GM19035 (cell line): Measurements from ENCODE around the gene MDC1.
"Not testable (repeated sequence)": the region's sequence is repeated elsewhere in the genome, so short reads cannot be mapped to it uniquely, and the experiment has no call there.

Experiments
- ATAC-seq: cut with Tn5 transposase; IDR thresholded peaks from one replicate; pipeline ENCODE4 v1.9.1; 2021; ENCODE audit not compliant: unreplicated experiment

Gene MDC1

DNA sequence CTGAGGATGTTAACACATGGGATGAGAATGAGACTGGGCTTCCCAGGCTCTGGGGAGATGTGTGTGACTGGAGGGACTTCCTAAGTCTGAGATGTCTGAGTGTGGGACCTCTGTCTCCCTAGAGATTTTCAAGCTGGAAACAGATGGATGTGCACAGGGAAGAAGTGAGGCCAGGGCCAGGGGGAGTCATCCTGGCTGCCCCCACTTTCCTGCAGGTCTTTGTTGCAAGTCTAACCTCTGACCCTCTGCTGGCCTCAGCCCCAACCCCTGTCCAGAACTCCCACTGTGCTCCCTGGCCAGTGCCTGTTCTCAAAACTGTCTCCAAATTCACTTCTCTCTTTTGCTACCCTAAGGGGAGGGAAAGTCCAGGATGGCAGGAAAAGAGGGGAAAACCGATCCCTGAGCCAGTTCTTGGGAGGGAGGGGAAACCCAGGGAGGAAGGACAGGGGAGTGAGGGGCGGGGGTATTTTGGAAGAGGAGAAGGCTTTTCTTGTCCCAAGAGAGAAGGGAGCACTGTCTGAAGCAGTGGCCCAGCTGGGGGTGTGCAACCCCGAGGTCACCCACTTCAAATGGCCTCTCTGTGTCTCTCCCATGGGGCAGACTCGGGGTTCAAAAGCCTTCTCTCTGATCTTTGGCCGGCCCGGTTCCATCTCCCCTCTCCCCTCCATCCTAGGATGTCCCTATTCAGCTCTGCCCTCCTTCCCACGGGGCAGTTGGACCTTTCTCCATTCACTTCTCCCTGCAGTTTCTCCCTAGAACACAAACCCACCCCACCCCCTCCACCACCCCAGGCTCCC lies 33.7 kb downstream of the MDC1 start:
- ATAC-seq, result no peak

DNA sequence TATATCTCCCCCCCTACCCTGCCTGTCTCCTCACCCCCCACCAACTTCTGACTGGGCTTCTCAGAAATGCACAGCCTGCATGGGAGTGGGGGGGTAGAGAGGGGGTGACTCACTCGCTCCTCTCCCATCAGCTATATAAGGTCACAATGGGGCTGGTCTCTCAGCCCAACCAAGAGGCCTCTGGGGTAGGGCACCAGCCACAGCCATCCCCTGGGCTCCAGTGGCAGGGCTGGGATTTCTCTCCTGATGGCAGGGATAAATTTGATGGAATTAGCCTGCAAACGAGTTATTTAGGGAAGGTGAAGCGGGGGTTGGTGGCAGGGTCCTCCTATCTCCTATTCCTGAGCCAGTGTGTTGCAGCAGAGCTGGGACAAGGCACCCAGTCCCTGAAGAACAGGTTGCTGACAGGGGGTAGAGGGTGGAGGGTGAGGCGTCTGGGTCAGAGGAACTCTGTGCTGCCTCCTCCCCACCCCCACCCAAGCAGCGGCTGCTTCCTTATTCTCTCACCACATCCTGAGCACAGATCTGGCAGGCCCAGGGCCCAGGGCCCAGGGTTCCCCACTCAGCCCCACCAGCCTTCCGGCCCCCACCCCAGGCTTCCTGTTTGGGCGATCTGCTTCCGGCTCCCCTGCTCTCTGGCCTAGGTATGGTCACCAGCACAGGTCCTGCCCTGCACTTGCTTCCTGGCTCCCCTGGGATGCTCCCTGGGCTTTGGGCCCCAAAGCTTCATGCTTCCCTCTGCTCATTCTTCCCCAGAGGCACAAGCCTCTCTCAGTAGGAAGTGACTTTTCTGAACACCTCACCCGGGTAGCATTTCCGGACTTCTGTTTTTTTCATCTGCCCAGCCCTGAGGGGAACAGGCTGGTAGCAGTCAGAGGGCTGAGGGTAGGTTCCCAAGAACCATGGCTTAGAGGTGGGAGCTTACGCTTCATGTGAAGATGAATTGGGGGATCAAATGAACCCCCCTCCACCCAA lies 34.7 kb downstream of the MDC1 start:
- peak; percentile 51 for ATAC-seq

DNA sequence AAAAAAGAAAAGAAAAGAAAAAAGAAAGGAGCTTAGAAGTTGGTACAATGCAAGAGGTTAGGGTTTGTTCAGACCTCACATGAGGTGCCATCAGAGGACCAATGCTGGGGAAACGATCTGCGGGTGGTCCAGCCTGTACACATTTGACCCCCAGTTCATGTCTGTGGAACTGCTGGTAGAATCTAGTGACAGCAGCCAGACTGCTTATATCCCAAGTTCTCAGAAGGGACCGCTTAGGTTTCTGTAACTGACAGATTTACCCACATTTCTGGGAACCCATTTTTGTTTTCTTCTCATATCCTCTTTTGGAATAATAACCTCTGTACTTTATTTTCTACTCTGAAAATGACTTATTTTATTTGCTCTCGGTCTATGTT lies 35.3 kb downstream of the MDC1 start:
- no peak for ATAC-seq

DNA sequence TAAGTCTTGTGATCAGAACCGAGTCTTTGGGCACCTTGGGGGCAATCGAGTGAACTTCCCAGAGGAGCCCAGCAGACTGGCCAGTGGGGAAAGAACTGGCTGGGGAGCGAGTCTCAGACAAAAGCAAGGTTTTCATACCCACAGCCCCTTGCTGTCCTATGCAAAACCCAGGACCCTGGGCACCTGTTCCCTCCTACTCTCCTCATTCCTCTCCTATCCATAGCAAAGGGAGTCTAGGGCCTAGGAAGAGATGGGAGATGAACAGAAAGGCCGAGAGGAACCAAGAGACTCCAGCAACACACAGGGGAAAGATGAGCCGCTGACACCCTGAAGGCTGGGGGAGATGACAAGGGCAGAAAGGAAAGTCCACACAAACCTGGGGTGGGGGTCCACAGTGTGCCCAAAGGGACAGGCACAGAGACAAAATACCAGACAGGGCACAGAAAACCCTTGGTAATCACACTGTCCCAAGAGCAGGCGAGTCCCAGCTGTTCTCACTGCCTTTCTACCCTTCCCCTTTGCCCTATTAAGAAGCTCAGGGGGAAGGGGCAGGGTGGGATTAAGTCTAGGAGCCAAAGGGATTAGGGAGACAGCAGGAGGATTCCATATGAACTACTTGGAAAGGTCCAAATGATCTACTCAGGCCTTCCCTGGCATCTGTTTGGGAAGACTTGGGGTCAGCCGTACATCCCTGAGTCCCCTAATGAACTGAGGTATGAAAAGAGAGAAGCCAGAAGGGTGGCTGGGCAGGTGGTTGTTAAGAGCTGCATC lies 37.1 kb downstream of the MDC1 start:
- ATAC-seq, result no peak

DNA sequence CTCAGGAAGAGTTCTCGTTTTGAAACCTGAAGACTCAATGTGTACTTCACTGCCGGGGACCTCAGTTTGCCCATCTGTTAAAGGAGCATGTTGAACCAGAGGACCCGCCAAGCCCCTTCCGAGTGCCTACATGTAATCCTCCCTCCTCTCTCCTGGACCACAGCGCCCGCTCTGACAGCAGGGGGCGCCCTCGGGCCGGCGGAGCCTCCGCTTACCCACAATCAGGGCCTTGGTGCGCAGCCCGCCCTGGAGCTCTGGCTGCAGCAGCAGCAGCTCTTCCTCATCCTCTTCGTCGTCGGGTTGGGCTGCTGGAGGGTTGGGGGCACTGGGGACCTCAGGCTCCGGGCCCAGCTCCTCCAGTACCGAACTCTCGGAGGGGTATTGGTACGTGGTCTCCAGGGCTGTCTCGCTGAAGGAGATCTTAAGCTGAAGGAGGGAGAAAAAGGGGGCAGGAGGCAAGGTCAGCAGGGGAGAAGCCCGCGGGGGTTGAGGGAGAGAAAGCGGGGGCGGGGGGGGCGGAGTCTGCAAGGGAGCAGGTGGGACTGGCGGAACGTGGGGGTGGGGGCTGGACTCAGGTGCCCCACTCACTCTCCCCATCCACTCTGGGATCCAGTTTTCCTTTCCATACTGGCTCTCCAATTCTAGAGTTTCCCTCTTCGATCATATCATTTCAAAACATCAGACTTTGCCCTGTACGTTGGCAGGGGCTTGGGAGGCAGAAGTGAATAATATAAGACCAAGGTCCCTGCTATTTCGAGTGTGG lies 37.9 kb downstream of the MDC1 start:
- no peak for ATAC-seq

DNA sequence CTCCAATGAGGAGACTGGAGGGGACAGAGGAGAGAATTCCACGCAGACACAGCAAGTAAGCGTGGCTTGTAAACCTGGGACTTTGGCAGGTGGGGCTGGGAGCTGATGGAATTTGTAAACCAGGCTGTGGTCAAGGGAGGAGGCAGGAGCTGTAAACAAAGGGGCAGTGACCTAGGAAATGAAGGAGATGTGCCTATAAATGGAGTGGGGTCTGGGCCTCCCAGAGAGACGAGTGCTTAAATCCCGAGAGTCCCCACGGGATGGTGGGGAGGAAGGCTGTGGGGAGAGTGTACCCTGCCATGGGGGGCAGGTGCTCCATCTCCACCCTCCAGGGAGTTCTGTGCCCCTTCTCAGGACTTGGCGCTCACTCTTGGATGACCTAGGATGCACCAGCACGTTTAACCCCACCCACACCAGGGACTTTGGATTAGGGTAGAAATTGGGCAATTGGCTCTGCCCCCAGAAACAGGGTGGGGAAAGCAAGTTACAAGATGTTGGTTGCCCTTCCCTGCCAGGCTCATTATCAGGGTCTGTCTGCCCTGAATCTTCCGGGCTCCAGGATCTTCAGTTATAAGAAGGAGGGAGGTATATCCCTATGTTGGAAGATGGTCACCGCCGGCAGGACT lies 40.3 kb downstream of the MDC1 start:
- no peak for ATAC-seq

DNA sequence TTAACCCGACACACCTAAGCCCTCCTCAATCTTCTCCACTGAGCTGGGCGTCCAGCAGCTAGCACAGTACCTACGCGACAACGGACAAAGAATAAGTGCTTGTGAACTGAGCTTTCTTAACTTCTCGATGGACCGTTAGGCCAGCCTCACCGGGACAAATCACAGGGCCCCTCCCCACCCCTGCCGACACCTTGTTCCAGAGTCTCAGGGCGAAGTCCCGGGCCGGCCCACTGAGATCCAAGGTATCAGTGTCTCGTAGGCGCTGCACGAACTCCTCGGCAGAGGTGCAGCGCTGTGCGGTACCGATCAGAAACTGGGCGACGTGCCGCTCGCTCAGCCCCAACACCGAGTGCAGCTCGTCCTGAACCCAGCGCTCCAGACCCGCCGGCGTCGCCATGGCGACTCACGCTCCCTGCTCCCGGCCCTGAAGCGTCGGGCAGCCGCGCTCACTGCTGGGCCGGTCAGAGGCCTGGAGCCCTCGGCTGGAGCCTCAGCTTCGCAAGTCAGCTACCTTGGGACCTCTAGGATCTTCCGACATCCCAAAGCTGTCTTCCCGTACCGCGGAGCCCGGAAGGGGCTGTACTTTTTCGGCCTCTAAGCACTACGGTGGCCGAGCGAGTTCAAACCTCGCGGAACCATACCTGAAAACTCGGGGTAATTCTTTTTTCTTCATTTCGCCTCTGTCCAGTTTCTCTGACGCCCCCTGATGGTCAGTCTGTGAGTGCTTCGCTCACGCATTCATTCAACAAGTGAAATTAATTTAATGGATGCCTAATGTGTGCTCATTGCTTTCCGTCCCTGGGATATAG lies 44.4 kb downstream of the MDC1 start, which contains the start of gene DHX16:
DHX16 (minus strand) TSS at position 562 of the 809 bp plus-strand sequence; CDS start at position 397, 165 bp downstream.
- ATAC-seq, result peak; percentile 79

DNA sequence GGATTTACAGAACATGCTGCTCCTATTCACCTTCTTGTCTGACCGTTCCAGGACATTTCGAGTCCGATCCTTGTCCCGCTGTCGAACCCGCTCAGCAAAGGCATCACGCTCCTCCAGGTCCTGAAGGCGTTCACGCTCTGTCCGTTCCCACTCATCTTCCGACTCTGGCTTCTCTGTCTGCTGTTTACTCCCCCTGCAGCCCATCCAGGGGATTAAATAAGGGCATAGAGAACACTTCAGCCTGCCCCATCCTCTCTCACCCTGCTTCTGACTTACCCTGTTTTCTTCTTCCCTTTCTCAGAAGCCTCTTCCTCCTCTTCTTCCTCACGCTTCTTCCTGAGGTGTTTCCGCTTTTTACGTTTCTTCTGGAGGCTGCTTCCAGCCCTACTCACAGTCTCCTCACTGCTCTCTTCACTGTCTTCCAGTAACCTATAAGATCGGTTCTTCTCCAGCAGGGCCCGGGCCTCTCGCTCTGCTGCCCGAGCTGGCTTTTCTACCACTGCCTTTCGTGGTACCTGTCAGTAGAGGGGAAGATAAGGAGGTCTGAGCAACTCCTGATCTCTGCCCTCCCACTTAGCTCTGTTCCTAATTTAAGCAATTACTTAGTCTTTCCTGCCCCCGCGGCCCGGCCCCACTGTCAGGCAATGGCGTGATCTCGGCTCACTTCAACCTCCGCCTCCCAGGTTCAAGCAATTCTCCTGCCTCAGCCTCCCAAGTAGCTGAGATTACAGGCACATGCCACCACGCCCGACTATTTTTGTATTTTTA lies 46.1 kb downstream of the MDC1 start:
- no peak for ATAC-seq

DNA sequence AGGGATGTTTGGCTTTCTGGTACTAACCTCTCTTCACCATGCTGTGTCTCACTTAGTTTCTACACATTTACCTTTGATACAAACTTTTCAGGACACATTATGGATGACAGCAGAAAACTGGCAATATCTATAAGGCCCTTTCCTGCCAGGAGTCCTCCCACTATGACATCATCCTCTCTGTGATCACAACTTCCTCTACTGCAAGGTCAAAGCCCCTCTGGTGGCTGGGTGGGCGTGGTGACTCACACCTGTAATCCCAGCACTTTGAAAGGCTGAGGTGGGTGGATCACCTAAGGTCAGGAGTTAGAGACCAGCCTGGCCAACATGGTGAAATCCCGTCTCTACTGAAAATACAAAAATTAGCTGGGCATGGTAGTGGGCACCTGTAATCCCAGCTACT lies 50.8 kb downstream of the MDC1 start:
- ATAC-seq, result not testable (repeated sequence)

DNA sequence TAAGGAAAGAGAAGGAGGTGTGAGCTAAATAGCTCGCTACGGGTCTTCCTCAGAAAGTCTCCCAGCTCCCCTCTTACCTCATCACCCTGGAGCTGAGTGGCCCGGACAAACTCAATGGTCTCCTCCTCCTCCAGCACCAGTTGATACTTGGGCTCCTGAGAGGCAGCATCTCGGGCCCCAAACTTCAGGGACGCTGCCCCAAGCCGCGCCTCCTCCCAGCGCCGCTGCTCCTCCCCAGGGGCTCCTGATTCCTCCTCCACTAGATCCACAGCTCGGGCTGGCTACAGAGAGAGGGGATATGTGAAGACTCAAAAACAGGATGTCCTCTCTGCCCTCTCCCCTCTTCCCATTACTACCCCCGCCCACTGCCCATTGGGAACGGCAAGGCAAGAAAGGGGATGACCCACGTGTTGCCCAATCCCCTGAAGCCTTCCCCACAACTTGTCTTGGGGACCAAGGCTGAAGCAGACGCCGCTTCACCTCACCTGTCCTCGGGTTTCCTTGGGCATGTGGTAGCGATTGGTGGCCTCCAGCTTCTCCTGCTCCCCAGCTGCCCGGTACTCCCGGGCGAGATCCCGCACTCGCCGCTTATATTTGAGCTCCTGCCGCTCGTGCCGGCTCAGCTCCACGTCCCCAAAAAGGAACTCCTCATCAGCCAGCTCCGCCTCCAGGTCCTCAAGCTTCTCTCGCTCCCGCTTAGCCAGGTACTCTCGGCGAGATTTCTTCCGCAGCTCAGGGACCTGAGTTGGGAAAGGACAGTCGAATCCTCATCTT lies 51.9 kb downstream of the MDC1 start:
- no peak for ATAC-seq

DNA sequence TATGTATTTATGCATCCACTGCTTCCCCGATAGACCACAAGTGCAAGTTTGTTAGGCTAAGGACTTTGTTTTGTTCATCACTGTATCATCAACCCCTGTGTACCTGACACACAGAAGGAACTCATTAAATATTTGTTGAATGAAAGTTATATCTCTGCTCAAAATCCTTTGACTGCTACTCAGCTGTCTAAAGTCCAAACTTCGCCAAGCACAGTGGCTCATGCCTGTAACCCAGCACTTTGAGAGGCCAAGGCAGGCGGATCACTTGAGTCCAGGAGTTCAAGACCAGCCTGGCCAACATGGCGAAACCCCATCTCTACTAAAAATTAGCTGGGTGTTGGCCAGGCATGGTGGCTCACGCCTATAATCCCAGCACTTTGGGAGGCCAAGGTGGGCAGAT lies 59.2 kb downstream of the MDC1 start:
- ATAC-seq, result not testable (repeated sequence)

DNA sequence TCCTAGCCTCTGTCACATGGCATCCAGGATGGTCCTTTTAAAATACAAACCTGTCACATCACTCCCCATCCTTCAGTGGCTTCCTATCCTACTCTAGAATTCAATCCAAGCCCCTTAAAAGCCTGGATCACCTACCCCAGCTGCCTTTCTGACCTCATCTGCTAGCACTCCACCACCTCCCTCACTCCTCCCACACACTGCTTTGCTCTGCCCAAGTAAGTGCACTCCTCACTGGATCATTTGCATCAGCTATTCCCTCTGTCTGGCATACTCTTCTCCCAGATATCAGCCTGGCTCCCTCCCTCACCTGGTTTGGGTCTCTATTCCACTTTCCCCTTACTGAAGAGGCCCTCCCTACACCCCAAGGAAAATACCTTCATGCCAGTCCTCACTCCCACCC lies 59.6 kb downstream of the MDC1 start:
- ATAC-seq, result no peak

DNA sequence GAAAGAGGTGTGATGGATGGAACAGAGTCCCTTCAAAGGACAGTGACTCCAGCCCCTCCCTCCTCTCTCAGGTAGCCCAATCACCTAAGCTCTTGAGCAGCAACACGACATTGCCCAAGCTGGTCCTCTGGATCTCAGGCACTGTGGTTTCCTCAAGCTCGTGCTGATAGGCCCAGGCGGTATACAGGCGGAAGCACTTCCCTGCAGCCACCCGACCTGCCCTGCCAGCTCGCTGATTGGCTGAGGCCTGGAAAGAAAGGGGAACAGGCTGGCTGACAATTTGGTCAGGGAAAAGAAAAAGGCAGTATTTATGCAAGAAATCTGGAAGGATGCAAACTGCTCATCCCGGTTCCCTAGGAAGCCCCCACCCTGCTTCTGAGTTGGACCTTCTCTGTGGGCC lies 60.6 kb downstream of the MDC1 start:
- no peak for ATAC-seq

DNA sequence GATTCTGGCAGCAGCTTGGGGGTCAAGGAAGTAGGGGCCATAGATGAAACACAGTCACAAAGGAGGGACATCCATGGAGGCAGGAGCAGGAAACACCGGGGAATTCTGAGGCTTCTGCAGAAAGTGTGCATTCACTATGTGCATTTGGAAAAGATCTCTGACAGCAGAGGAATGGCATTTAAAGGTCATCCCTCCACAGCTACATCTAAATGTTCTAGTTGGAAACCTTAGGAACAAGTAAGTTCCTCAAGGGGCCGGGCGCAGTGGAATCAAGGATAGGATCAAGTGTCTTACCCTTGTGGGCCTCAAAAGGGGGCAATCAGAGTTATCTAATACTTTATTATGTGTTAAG lies 61.4 kb downstream of the MDC1 start:
- ATAC-seq, result no peak

DNA sequence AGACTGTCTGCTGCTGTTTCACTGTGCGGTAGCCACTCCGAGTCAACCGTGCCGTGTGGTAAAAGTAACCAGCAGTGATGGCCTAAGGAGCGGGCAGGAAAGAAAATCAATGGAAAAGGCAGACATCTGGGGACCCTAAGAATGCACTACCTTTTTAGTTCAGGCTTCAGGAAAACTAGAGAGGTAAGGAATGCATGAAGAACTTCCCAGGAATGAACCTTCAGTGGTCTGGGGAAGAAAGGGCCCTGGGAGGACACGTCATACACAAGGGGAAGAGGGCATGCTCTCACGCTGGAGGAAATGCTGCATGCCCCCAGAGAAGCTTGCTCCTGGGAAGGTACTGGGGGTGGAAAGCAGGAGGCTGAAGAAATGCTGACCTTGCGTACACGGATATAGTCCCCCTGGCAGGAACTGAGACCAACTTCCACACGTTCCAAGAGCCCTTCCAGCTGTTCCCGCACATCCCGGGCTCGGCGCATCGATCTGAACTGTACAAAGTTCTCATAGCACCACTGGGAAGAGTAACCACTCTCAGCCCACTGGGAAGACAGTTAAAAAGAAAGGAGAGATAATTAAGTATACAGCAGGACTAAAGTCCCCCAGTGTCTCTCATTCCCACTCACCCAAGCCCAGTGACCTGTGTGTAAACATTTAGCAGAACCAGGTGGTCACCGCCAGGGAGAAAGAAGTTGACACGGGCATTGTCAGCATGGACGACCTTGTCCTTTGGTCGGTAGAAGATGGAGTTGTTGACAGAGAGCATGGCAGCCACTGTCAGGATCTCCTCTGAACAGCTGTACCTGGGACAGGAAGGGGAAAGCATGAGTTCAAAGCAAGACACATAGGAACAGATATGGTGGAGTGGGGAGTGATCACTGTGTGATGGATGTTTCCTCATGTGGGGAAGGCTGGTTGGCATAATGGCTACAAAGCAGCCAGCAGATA lies 62.0 kb downstream of the MDC1 start:
- ATAC-seq, result no peak

DNA sequence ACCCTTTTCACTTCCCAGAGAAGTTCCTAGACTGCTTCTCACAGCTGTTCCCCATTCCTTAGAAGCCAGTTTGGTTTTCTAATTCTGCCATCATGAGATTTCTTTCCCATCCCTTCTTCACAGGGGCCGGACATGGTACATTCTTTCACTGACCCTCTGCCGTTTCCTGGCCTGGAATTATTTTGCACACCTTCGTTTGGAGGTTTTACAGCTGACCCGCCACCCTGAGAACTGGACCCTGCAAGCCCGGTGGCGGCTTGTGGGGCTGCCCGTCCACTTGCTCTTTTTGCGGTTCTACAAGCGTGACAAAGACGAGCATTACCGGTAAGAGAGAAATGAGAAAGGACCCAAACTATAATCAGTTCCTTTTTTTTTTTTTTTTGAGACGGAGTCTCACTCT lies 65.9 kb downstream of the MDC1 start:
- ATAC-seq, result no peak
